ENCODE data around the gene TRPC1. TPM values are rescaled to one million over a fixed set of nuclear protein-coding genes. Genes with fewer than 3 reads are reported as not detected.
A peak's percentile ranks its signal among the peaks of the same experiment; 100 is the strongest.

TRPC1 gene
- total and polyA plus RNA-seq, 2 experiments from 2014 or later: 7.0 to 36.6 TPM

GRCh38 chr3:142724682-142725356 is 985 bp downstream of the TRPC1 start:
- H3K4me3 ChIP-seq: peak overlapping the region; percentile 85
- H4K20me1 ChIP-seq (replicated peaks; ENCODE audit: insufficient read depth): 0 out of 2 replicates have a peak, but pooled peaks cover 3% of the 10 kb centered on the region
- DNase-seq (ENCODE audit: low spot score) (peak; percentile 92), ATAC-seq (peak; percentile 78)
- no peaks in the 10 kb centered on the region; the same call in 2 of the 3 replicates for H3K36me3 Mint-ChIP-seq (ENCODE audit: low read depth)
- peak overlapping the region; percentile 94 for H3K27ac ChIP-seq (ENCODE audit: low read depth)
- peaks cover 37% of the 10 kb centered on the region for H3K79me2 ChIP-seq (replicated peaks; ENCODE audit: insufficient read depth)
- H3K9me2 ChIP-seq (ENCODE audit: insufficient read depth): no peaks in the 10 kb centered on the region
- peaks cover 3% of the 10 kb centered on the region for H3K27me3 Mint-ChIP-seq (ENCODE audit: insufficient read depth, low read depth, poor library complexity)
- peaks cover 22% of the 10 kb centered on the region for H3K4me1 Mint-ChIP-seq
- H3K4me1 ChIP-seq (ENCODE audit: insufficient read depth): peaks cover 19% of the 10 kb centered on the region
- no peaks in the 10 kb centered on the region for H3F3A ChIP-seq (replicated peaks; ENCODE audit: low read depth)
- H3K4me3 Mint-ChIP-seq: peak overlapping the region; percentile 84
- H3K27me3 ChIP-seq (ENCODE audit: insufficient read depth): no peaks in the 10 kb centered on the region
- peak overlapping the region; percentile 96 for H2AFZ ChIP-seq
- no peaks in the 10 kb centered on the region for H3K36me3 ChIP-seq (ENCODE audit: insufficient read depth)
- peak overlapping the region; percentile 73 for H3K27ac Mint-ChIP-seq
- peak overlapping the region; percentile 94 for H3K4me2 ChIP-seq
- TF ChIP-seq ZNF331 (CRISPR knock-in tag; IDR thresholded peaks at IDR 0.05; ENCODE audit: low read depth) (no peak), CTCF (conservative IDR thresholded peaks at IDR 0.05; ENCODE audit: low read depth in 2 of 2) (peak; percentile 21 to 59; a peak in 2 of 4 replicates), ETS1 (IDR thresholded peaks at IDR 0.05) (0 out of 2 replicates have a peak, but pooled peaks have one; percentile 11), POLR2AphosphoS5 (IDR thresholded peaks at IDR 0.05; ENCODE audit: low read depth) (peak; percentile 42; the same call in 1 of the 2 replicates)
- no peaks in the 10 kb centered on the region; the same call in 2 of the 3 replicates for H3K9me3 Mint-ChIP-seq

GRCh38 chr3:142725357-142725739 is 1.5 kb downstream of the TRPC1 start:
- Histone ChIP-seq H3K4me2 (peak overlapping the region; percentile 94), H3K36me3 (ENCODE audit: insufficient read depth) (no peaks in the 10 kb centered on the region), H3K79me2 (replicated peaks; ENCODE audit: insufficient read depth) (peaks cover 37% of the 10 kb centered on the region), H3K4me1 (ENCODE audit: insufficient read depth) (peaks cover 19% of the 10 kb centered on the region), H3K27ac (ENCODE audit: low read depth) (peak overlapping the region; percentile 94; the same call in 1 of the 2 replicates), H3K27me3 (ENCODE audit: insufficient read depth) (no peaks in the 10 kb centered on the region), H4K20me1 (replicated peaks; ENCODE audit: insufficient read depth) (0 out of 2 replicates have a peak, but pooled peaks cover 3% of the 10 kb centered on the region), H2AFZ (peak overlapping the region; percentile 84; the same call in 1 of the 2 replicates), H3K9me2 (ENCODE audit: insufficient read depth) (no peaks in the 10 kb centered on the region), H3K4me3 (peak overlapping the region; percentile 85), H3F3A (replicated peaks; ENCODE audit: low read depth) (no peaks in the 10 kb centered on the region)
- H3K27ac Mint-ChIP-seq: no peak overlapping the region; the same call in 1 of the 2 replicates
- no peaks in the 10 kb centered on the region; the same call in 2 of the 3 replicates for H3K36me3 Mint-ChIP-seq (ENCODE audit: low read depth)
- ATAC-seq (no peak), DNase-seq (ENCODE audit: low spot score) (no peak)
- H3K4me3 Mint-ChIP-seq: peak overlapping the region; percentile 84
- no peaks in the 10 kb centered on the region; the same call in 2 of the 3 replicates for H3K9me3 Mint-ChIP-seq
- peaks cover 3% of the 10 kb centered on the region for H3K27me3 Mint-ChIP-seq (ENCODE audit: insufficient read depth, low read depth, poor library complexity)
- H3K4me1 Mint-ChIP-seq: peaks cover 22% of the 10 kb centered on the region
- TF ChIP-seq POLR2AphosphoS5 (IDR thresholded peaks at IDR 0.05; ENCODE audit: low read depth) (no peak), NANOG (IDR thresholded peaks at IDR 0.05; ENCODE audit: borderline replicate concordance) (no peak), ZNF331 (CRISPR knock-in tag; IDR thresholded peaks at IDR 0.05; ENCODE audit: low read depth) (no peak)
